MM.1S (cell line): ENCODE data around the gene RPUSD1.
A peak's percentile ranks its signal among the peaks of the same experiment; 100 is the strongest.

ENCODE experiments used
- DNase-seq: peaks from one replicate; pipeline ENCODE4 v3.0.0-alpha.2; 2015
- H2AFZ ChIP-seq: fragments of 300-600 bp; sonication (generic); 2 replicates; pipeline ENCODE4 v1.6.0; 2016; ENCODE audit warnings: antibody characterized with exemption, low read length
- H3F3A ChIP-seq: fragments of 300-600 bp; sonication (generic); 2 replicates; pipeline ENCODE4 v1.6.1; 2016; ENCODE audit warnings: mild to moderate bottlenecking, antibody characterized with exemption, low read length, moderate library complexity, mixed read lengths; ENCODE audit not compliant: insufficient read depth
- H3K27ac ChIP-seq: fragments of 300-600 bp; sonication (generic); 2 replicates; pipeline ENCODE4 v1.5.1; 2016; ENCODE audit warnings: mild to moderate bottlenecking, low read length
- H3K27me3 ChIP-seq: fragments of 300-600 bp; sonication (generic); replicated peaks from 2 replicates; pipeline ENCODE4 v1.6.0; 2016; ENCODE audit warnings: low read length; ENCODE audit not compliant: insufficient read depth
- H3K36me3 ChIP-seq: fragments of 300-600 bp; sonication (generic); replicated peaks from 2 replicates; pipeline ENCODE4 v1.6.1; 2016; ENCODE audit warnings: mild to moderate bottlenecking, low read length, mixed read lengths; ENCODE audit not compliant: insufficient read depth
- H3K4me1 ChIP-seq: fragments of 300-600 bp; sonication (generic); 2 replicates; pipeline ENCODE4 v1.6.1; 2016; ENCODE audit warnings: low read length, mixed read lengths
- H3K4me2 ChIP-seq: fragments of 300-600 bp; sonication (generic); 2 replicates; pipeline ENCODE4 v1.6.0; 2016; ENCODE audit warnings: low read depth, low read length
- H3K4me3 ChIP-seq: fragments of 300-600 bp; sonication (generic); 2 replicates; pipeline ENCODE4 v1.5.1; 2016; ENCODE audit warnings: low read length, mixed read lengths
- H3K79me2 ChIP-seq: fragments of 300-600 bp; sonication (generic); 2 replicates; pipeline ENCODE4 v1.6.1; 2016; ENCODE audit warnings: mixed run types, low read length, mixed read lengths
- H3K9ac ChIP-seq: fragments of 300-600 bp; sonication (generic); 2 replicates; pipeline ENCODE4 v1.6.1; 2016; ENCODE audit warnings: low read length, mixed read lengths
- H3K9me2 ChIP-seq: fragments of 300-600 bp; sonication (generic); replicated peaks from 2 replicates; pipeline ENCODE4 v1.6.1; 2016; ENCODE audit warnings: mild to moderate bottlenecking, low read length, mixed read lengths; ENCODE audit not compliant: insufficient read depth
- H3K9me3 ChIP-seq: fragments of 300-600 bp; sonication (generic); replicated peaks from 2 replicates; pipeline ENCODE4 v1.6.1; 2016; ENCODE audit warnings: mild to moderate bottlenecking, low read length, mixed read lengths; ENCODE audit not compliant: insufficient read depth
- H4K20me1 ChIP-seq: fragments of 300-600 bp; sonication (generic); 2 replicates; pipeline ENCODE4 v1.6.1; 2016; ENCODE audit warnings: mild to moderate bottlenecking, low read length, moderate library complexity, mixed read lengths; ENCODE audit not compliant: insufficient read depth
- EZH2 ChIP-seq: fragments of 300-600 bp; sonication (generic); optimal IDR thresholded peaks from 2 replicates; pipeline ENCODE3; 2017; ENCODE audit warnings: low read depth, mild to moderate bottlenecking, antibody characterized with exemption, low read length, mixed read lengths
- EZH2phosphoT487 ChIP-seq: fragments of 300-600 bp; sonication (generic); IDR thresholded peaks from 2 replicates; pipeline ENCODE4 v1.6.1; 2018; ENCODE audit warnings: antibody characterized with exemption, low read length
- TF ChIP-seq, protein P1 (sequence below): fragments of 300-600 bp; sonication (generic); IDR thresholded peaks from 2 replicates; pipeline ENCODE4 v1.5.1; 2016; ENCODE audit warnings: antibody characterized with exemption, low read length, mixed read lengths

The RPUSD1 gene

DNA sequence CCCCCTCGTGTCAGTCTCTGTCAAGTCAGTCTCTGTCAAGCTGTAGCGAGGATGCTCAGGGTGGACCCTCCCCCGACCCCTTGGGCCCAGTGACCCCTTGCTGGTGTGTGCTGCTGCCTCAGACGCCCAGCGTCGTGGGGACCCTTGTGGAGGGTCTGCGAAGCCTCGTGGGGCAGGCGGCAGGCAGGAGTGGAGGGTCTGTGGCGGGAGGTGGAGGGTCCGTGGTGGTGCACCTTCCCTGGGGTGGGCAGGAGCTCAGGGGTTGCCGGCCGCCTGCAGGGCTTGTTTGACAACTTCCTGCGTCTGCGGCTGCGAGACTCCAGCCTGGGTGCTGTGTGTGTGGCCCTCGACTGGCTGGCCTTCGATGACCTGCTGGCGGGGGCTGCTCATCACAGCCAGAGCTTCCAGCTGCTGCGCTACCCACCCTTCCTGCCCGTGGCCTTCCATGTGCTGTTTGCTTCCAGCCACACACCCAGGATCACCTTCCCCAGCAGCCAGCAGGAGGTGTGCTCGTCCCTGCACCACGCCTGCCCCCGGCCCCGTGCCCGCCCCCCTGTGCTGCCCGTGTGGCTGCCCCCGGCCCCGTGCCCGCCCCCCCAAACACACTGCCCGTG is 6.8 kb upstream of the RPUSD1 start:
- Histone ChIP-seq H4K20me1 (no peaks in the 10 kb centered on the region), H3K9me3 (no peaks in the 10 kb centered on the region), H2AFZ (no peak overlapping the region), H3K4me2 (no peak overlapping the region), H3K36me3 (no peaks in the 10 kb centered on the region; the same call in 1 of the 2 replicates), H3K9ac (no peak overlapping the region), H3K27me3 (no peaks in the 10 kb centered on the region), H3K79me2 (peaks cover 3% of the 10 kb centered on the region), H3K4me1 (no peaks in the 10 kb centered on the region), H3K27ac (no peak overlapping the region), H3K9me2 (no peaks in the 10 kb centered on the region), H3F3A (no peaks in the 10 kb centered on the region), H3K4me3 (no peak overlapping the region)
- TF ChIP-seq EZH2 (no peak), EZH2phosphoT487 (no peak)
- TF ChIP-seq, protein P1, sequence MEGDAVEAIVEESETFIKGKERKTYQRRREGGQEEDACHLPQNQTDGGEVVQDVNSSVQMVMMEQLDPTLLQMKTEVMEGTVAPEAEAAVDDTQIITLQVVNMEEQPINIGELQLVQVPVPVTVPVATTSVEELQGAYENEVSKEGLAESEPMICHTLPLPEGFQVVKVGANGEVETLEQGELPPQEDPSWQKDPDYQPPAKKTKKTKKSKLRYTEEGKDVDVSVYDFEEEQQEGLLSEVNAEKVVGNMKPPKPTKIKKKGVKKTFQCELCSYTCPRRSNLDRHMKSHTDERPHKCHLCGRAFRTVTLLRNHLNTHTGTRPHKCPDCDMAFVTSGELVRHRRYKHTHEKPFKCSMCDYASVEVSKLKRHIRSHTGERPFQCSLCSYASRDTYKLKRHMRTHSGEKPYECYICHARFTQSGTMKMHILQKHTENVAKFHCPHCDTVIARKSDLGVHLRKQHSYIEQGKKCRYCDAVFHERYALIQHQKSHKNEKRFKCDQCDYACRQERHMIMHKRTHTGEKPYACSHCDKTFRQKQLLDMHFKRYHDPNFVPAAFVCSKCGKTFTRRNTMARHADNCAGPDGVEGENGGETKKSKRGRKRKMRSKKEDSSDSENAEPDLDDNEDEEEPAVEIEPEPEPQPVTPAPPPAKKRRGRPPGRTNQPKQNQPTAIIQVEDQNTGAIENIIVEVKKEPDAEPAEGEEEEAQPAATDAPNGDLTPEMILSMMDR: no peak
- no peak for DNase-seq

DNA sequence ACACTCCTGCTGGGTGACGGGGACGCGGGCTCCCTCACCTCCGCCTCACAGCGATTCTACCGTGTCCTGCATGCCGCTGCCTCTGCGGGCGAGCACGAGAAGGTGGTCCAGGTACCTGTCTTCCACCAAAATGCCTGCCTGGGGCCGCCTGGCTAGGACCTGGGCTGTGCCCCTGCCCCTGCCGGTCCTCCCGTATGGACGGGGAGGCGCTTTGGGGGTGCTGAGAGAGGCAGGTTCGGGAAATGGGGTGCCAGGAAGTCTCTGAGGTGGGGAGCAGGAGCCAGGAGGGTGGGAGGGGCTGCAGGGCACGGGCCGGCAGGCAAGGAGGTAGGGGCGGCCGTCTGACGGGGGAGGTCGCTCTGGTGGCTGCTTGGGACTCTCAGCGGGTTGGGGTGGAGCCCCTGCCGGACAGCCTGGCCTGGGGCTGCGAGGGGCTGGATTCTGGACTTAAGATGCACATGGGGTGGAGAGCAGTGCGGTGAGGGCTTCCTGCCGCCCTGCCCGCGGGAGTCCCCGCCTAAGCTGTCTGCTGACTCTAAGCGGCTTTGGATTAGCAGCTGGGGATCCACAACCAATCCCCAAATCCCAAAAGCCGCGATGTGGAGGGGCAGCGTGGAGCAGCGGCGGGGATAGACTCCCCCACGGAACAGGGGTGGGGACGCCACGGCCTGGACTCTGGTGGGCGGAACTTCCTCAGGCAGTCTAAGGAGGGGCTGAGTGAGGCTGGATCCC is 6.1 kb upstream of the RPUSD1 start:
- Histone ChIP-seq H4K20me1 (no peaks in the 10 kb centered on the region), H3K27me3 (no peaks in the 10 kb centered on the region), H3K4me1 (0 out of 2 replicates have a peak, but pooled peaks cover 1% of the 10 kb centered on the region), H3K9ac (no peak overlapping the region), H3K4me3 (no peak overlapping the region), H3K9me2 (no peaks in the 10 kb centered on the region), H3F3A (no peaks in the 10 kb centered on the region), H3K79me2 (peaks cover 10% of the 10 kb centered on the region), H3K4me2 (no peak overlapping the region), H2AFZ (no peak overlapping the region), H3K36me3 (no peaks in the 10 kb centered on the region; the same call in 1 of the 2 replicates), H3K27ac (no peak overlapping the region), H3K9me3 (no peaks in the 10 kb centered on the region)
- no peak for DNase-seq
- TF ChIP-seq EZH2 (no peak), EZH2phosphoT487 (no peak)
- TF ChIP-seq, protein P1: no peak

GRCh38 chr16:793414-793813 is 5.2 kb upstream of the RPUSD1 start:
- H3K79me2 ChIP-seq: peaks cover 18% of the 10 kb centered on the region
- no peaks in the 10 kb centered on the region for H4K20me1 ChIP-seq
- no peak overlapping the region for H3K4me3 ChIP-seq
- no peaks in the 10 kb centered on the region; the same call in 1 of the 2 replicates for H3K36me3 ChIP-seq
- no peak overlapping the region for H3K27ac ChIP-seq
- H3K4me2 ChIP-seq: no peak overlapping the region
- 0 out of 2 replicates have a peak, but pooled peaks cover 3% of the 10 kb centered on the region for H3K4me1 ChIP-seq
- H3K9me3 ChIP-seq: no peaks in the 10 kb centered on the region
- H3F3A ChIP-seq: no peaks in the 10 kb centered on the region
- DNase-seq: peak; percentile 3
- no peak overlapping the region for H2AFZ ChIP-seq
- H3K27me3 ChIP-seq: no peaks in the 10 kb centered on the region
- TF ChIP-seq, protein P1: no peak
- H3K9ac ChIP-seq: no peak overlapping the region
- no peaks in the 10 kb centered on the region for H3K9me2 ChIP-seq
